Fibroblast of skin of back (primary cell): Measurements from ENCODE around the gene HCN2.
A peak's percentile ranks its signal among the peaks of the same experiment; 100 is the strongest.
"Not testable (repeated sequence)": the region's sequence is repeated elsewhere in the genome, so short reads cannot be mapped to it uniquely, and the experiment has no call there.

Experiments used
- DNase-seq: peaks from one replicate; pipeline ENCODE4 v3.0.0-alpha.2; 2013

The HCN2 gene

DNA sequence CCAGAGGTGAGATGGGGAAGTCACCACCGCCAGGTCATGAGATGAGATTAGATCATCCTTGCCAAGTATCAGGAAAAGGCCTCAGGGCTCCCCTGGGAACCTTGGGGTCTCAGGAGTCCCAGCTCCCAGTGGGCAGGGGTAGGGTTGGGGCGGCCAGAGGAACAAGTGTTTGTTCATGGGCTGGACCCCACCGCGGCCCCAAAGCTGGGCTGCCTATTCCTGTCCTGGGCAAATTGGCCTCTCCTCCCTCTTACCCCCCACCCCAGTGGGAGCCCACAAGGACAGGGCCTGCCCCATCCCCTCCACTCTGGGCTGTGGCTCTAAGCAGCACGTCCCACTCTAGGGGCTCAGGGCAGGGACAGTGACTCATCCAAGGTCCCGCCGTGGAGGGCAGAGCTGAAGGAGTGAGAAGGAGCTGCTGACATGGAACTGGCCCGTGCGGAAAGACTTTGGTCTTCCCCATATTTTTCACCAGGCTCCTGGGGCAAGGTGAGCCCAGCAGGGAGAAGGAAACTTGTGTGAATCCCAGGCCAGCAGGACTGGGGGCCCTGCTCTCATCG, 4.0 kb upstream of the HCN2 start:
- DNase-seq: peak; percentile 38

DNA sequence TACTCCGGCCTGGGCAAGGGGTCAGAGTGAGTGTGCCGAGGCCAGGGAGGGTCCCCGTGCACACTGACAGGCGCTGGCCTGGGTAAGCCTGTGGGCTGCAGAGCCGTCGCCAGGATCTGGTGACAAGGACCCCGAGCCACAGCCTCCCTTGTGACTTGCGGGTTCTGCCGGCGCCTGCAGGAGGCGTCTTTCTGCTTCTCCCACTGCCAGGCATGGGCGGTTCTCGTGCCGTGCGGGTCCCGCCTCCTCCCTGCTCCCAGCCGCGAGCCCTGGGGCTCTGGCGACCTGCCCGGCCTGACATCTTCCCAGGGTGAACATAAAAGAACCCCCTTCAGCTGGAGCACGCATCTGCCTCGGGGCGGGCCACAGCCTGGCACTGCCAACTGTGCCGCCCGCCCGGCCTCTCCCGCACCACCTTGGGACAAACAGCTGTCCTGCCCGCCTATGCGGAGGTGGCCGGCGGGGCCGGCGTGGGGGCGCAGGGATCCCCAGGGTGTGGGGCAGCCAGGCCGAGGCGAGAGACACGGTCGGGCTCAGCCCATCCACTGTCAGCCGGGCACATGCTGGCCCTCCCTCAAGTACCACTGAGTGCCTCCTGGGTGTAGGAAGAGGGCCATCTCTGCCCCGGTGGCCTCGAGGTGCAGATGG, 1.5 kb upstream of the HCN2 start:
- DNase-seq: peak; percentile 86

DNA sequence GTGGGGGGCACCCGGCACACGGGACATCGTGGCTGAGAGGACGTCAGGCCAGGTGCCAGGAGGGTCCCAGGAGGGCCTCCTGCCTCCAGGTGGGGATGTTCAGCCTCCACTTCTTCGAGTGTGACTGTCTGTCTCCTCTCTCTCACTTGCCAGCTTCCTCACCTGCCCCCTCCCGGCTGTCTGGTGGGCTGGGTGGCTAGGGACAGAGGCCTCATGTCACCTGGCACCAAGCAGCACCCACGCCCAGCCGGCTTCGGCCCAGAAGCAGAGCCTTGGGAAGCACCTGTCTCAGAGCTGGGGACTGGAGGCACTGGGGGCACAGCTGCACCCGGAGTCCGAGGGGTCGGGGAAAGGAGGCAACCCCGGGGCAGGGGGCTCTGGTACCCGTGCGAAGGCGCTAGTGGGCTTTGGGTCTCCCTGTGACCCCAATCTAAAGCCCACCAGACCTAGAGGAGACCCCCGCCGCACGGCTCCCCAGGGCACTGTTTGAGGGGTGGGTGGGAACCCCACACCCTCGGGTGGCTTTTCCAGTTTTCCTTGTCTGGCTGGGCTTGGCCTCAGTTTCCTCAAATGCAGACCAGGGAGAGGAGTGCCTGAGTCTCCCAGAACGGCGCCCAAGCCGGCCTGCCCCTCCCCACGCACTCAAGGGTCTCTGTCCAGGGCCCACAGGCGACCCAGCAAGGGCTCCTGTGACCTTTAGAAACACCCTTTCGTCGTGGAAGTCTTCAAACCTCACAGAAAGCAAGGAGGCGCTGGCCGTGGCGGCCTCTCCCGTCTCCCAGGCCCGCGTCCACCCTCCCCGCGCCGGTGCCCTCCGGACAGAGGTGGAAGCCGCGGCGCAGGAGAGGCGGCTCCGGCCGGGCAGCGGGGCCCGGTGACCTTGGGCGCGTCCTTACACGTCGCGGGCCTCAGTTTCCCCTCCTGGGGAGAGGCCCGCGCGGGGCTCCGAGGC, 664 bp upstream of the HCN2 start:
- no peak for DNase-seq

DNA sequence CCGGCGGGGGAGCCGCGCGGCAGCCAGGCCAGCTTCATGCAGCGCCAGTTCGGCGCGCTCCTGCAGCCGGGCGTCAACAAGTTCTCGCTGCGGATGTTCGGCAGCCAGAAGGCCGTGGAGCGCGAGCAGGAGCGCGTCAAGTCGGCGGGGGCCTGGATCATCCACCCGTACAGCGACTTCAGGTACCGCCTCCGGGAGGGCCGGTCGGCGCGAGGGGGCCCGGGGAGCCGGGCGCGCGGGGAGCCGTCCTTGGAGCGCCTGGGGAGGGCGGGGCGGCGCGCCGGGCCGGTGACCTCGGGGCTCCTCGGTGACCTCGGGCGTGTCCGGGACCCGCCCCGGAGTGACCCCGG, 690 bp downstream of the HCN2 start:
- peak; percentile 44 for DNase-seq

DNA sequence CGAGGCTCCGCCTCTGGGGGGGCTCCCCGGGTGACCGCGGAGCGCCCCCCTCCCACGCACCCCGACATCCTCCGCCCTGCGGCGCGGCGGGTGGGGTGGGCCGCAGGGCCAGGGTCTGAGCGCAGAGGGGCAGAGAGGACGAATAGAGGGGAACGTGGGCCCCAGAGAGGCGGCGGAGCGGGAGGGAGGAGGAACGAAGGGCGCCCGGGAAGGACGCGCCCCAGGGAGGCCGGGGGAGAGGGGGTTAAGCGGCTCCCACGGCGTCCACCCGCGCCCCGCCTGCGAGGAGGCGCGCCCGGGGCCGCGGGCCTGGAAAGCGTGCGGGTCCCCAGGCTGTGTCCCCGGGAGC, 1.0 kb downstream of the HCN2 start:
- no peak for DNase-seq

DNA sequence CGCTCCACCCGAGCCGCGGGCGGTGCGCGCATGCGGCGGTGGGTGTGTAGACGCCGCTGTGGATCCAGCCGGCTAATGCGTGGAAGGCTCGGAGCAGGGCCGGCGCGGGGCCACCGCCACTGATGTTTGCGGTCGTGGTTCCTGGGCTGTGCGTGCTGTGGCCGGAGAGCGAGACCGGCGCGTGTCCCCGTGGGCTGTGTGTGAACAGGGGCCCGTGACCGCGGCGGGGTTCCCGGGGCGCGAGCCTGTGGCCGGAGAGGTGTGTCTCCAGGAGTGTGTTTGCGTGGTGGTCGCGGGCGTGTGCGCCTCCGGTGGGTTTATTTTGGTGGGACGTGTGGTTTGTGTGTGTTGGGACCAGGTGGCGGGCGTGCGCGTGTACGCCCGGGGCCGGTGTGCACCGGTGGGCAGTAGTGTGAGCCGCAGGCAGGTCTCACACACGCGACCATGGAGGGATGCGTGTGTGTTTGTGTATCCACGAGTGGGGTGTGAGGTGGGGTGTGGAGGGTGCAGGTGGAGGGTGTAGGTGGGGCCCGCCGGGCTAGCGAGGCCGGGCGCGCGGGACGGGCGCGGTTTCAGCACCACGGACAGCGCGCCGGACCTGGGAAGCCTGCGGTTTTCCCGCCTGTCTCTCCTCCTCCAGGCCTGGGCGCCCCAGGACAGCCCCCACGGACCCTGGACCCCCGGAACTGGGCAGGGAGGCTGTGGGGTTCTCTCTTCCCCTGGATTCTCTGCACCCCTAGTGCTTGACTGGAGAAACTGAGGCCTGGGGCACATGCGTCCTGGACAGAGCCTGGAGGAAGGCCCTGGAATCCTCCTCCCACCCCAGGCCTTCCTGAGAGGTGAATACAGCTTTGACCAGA, 1.6 kb downstream of the HCN2 start:
- peak; percentile 19 for DNase-seq

DNA sequence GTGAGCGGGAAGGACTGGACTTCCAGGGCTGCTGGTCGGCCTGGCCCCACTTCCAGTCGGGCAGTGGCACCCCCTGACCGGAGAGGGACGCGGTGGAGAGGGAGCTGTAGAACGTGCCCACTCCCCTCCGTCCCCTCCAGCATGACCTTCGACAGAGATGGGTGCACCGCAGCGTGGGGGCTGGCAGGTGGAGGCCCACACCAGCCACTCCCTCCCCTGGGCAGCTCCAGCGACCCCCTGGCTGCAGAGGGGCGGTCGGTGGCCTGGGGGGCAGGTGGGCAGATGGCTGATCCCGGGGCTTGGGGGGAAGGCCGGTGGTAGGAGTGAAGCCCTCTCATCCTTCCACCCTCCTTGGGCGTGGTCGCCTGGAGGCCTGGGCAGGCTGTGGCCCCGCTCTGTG, 2.4 kb downstream of the HCN2 start:
- DNase-seq: no peak

DNA sequence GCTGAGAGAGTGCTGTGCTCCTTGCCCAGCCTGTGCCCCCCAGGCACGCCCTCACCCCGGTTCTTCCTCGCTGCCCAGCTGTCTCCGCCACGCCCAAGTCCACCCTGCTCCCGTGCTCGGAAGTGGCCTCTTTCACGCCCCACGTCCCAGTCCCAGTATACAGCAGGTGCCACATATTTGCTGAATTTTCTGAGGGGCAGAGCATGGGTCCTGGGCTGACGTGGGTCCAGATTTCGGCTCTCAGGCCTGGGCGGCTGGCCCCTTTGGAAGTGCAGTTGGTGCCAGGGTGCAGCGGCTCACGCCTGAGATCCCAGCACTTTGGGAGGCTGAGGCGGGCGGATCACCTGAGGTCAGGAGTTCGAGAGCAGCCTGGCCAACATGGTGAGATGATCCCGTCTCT, 3.4 kb downstream of the HCN2 start:
- DNase-seq: no peak

DNA sequence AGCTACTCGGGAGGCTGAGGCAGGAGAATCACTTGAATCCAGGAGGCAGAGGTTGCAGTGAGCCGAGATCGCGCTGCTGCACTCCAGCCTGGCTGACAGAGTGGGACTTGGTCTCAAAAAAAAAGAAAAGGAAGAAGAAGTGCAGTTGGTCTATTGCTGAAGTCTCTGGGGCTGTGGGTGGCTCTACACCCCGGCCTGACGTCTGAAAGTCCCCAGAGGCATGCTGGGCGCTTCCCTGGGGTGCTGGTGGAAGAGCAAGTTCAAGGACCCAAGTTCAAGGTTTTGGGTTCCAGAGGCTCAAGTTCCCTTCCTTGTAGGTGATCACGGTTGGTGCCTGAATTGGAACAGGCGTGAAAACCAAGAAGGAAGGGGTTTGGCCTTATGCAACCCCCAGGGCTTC, 3.8 kb downstream of the HCN2 start:
- DNase-seq: no peak

DNA sequence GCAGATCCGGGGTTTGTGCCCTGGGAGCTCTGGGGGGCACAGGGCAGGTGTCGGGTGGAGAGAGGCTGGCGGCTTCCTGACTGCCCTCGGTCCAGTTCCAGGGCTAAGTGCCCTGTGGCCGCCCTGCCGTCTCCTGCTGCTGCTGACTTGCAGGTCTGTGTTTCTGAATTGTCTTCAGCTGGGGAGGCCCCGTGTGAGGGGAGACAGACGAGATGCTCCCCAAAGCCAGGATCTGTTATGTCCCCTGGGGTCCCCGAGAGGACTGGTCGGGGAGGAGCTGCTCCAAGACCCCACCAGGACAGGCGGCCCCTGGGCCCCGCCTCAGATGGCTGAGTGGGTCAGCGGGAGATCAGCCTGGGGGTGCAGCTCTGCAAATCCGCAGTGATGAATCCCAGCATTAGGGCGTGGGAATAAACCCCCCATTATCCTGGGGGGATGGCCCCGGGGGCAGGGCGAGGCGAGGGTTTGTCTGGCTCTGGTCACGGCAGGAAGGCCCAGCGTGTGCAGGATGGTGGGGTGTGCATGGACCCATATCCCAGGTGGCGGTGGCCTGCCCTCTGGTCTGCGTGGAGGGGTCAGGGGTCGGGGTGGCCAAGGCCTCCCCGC, 4.7 kb downstream of the HCN2 start:
- DNase-seq: no peak

DNA sequence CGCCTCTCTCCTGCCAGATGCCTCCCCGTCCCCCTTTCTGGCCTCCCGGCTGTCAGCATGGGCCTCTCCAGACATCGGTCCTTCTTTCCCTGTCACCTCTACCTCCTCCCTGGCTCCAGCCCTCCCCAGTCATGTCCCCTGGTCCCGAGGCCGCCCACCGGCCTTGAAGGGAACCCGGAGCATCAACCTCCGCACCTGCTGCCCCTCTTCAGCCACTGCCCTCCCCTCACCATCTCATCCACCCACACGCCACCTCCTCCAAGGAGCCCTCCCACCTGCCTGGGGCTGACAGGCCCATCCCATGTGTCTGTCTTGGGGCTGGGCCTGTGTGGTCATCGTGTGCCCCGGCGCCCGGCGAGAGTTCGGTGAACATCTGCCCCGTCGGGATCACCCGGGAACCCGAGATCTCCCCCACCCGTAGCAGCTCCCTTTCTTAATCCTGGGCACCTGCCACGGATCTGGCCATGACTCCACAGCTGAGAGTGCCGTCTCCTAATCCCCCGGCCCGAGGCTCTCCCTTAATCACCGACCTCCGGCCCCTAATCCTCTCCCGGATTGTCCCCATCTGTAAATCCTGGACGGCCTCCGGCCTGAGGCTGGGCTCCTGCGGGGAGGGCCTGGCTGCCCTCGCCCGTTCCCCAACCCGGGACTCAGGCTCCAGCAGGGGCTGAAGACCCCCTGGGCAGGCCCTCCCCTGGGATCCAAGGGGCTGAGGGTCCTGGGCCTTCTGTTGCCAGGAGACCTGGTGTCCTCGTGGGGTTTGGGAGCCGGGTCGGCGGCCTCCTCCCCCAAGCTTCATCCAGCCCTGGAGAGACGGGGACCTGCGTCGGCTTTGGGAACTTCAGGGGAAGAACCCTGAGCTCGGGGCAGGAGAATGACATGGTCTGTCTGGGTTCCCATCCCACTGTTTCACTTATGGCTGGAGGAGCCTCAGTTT, 5.9 kb downstream of the HCN2 start:
- DNase-seq: no peak

DNA sequence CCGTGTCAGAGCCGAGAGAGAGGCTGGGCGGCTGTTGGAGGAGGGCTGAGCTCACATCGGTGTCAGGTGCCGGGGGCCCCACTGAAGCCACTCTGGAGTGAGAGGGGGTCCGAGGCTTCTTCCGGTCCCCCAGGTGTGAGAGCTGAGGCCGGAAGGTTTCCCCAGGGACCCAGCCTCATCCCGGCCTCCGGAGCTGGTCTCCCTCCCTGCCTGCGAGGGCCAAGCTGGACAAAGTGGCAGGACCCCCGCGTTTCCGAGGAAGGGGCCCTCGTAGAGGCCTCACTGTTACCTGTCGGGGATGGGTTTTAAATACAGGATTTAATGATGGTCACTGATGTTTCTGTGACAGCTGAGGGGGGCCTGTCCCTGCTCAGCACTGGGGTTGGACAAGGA, 6.6 kb downstream of the HCN2 start:
- no peak for DNase-seq

DNA sequence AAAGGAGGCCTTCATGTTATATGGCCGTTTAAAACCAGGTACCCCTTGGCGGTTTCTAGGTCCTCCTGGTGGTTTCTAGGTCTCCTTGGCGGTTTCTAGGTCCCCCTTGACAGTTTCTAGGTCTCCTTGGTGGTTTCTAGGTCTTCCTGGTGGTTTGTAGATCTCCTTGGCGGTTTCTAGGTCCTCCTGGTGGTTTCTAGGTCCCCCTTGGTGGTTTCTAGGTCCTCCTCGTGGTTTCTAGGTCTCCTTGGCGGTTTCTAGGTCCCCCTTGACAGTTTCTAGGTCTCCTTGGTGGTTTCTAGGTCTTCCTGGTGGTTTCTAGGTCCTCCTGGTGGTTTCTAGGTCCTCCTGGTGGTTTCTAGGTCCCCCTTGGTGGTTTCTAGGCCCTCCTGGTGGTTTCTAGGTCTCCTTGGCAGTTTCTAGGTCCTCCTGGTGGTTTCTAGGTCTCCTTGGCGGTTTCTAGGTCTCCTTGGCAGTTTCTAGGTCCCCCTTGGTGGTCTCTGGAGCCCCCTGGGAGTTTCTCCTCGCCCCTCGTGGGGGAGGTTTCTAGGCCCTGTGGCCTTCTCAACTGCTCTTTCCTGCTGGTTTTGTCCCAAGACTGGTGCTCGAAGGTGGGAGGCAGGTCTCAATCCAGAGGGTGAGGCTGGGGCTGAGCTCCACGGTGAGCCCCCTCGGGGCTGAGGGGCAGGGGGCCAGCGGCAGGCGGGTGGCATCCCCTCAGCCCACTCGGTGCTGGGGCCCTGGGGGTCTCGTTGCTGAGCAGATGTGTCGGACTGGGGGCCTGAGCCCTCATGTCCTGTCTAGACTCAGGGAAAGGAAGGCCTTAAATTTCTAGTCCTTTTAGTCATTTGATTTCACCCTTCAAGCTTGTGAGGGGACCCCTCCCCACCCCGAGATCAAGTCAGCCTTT, 8.0 kb downstream of the HCN2 start:
- no peak for DNase-seq

DNA sequence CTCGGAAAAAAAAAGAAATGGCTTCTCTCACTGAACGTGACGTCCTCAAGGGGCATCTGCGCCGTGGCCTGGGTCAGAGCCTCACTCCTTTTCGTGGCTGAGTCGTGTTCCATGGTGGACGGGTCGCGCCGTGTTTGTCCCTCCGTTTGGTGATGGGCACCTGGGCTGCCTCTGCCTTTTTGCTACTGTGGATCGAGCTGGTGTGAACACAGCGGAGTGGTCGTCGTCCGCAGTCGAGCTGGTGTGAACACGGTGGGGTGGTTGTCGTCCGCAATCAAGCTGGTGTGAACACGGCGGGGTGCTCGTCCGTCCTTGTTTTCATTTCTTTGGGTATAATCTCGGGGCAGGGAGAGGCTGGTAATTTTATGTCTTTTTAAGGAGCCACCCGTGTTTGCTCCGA, 11.6 kb downstream of the HCN2 start:
- no peak for DNase-seq

DNA sequence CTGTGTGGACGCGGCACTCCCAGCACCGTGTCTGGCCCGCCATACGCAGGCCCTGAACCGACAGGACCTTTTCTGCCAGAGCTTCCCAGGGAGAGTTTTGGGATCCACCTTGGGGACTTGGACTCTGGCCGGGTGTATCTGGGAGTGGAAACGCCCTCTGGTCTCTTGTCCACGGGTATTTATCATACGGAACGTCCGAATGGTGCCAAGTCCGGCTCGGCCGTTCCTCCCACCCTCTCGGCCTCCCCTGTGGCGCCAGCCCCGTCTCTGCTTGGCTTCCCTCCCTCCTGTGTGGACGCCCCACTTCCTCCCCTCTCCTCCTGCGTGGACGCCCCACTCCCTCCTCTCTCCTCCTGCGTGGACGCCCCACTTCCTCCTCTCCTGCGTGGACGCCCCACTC, 12.1 kb downstream of the HCN2 start:
- no peak for DNase-seq

DNA sequence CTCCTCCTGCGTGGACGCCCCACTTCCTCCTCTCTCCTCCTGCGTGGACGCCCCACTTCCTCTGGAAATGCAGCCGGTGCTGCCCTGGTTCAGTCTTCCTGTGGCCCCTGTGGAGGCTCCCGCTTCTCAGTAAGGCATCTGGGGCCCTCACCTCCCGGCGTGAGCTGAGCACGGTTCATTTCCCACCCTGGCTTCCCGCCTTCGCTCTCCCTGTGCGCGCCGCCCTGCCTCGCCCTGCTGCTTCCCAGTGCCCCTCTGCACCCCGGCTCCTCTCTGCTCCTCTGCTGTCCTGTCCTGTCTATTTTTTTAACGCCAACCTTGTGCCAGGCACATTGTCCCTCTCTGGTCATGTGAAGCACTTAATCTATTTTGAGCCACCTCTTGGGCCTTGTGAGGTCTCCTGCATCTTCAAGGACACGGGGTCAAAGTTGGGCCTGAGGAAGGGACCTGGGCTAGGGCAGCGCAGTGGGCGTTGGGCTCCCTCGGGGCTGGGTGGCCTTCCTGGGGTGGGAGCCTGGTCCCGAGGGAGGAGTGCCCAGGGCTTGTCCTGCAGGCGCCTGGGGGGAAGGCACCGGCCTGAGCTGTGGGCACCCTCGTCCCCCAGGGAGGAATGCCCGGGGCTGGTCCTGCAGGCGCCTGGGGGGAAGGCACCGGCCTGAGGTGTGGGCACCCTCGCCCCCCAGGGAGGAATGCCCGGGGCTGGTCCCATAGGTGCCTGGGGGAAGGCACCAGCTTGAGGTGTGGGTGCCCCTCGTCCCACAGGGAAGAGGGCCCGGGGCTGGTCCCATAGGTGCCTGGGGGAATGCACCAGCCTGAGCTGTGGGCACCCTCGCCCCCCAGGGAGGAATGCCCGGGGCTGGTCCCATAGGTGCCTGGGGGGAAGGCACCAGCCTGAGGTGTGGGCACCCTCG, 13.0 kb downstream of the HCN2 start:
- DNase-seq: no peak

DNA sequence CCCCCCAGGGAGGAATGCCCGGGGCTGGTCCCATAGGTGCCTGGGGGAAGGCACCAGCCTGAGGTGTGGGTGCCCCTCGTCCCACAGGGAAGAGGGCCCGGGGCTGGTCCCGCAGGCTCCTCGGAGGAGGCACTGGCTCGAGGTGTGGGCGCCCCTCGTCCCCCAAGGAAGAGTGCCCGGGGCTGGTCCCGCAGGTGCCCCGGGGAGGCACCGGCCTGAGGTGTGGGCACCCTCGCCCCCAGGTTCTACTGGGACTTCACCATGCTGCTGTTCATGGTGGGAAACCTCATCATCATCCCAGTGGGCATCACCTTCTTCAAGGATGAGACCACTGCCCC, 13.6 kb downstream of the HCN2 start:
- DNase-seq: not testable (repeated sequence)

DNA sequence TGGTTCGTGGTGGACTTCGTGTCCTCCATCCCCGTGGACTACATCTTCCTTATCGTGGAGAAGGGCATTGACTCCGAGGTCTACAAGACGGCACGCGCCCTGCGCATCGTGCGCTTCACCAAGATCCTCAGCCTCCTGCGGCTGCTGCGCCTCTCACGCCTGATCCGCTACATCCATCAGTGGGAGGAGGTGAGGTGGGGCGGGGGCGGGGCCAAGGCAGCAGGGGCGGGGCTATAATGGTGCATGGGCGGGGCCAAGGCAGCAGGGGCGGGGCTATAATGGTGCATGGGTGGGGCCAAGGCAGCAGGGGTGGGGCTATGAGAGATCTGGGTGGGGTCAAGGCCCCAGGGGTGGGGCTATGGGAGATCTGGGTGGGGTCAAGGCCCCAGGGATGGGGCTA, 14.1 kb downstream of the HCN2 start:
- not testable (repeated sequence) for DNase-seq

DNA sequence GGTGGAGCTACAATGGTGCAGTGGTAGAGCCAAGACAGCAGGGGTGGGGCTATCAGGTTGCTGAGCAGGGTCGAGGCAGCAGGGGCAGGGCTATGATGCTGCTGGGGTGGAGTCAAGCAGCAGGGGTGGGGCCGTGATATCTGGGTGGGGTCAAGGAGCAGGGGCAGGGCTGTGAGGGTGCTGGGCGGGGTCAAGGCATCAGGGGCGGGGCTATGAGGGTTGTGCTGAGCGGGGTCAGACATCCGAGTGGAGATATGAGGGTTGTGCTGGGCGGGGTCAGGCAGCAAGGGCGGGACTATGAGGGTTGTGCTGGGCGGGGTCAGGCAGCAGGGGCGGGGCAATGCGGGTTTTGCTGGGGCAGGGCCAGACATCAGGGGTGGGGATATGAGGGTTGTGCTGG, 14.7 kb downstream of the HCN2 start:
- no peak for DNase-seq
